SK-N-SH treated with all-trans-retinoic acid at 6 μM for 48 hours (cell line): ENCODE results near the gene ARHGAP18.

ENCODE experiments used
- CREB5 ChIP-seq: fragments of 250-450 bp; sonication (Bioruptor Pico); IDR thresholded peaks from 2 replicates; pipeline ENCODE4 v1.5.1; 2020; ENCODE audit warnings: low read depth, mild to moderate bottlenecking, moderate library complexity
- ISL1 ChIP-seq: fragments of 250-450 bp; sonication (Bioruptor Pico); IDR thresholded peaks from 2 replicates; pipeline ENCODE4 v2.1.2; 2022; ENCODE audit warnings: mild to moderate bottlenecking, moderate library complexity

- TF ChIP-seq CREB5 (no peak), ISL1 (CRISPR knock-in tag) (no peak)
These were observed 10.3 kb downstream of the ARHGAP18 start for GRCh38 chr6:129699659-129700058.
